ENCODE measurements around the gene CNEP1R1. TPM values are rescaled to one million over a fixed set of nuclear protein-coding genes. Genes with fewer than 3 reads are reported as not detected.

The CNEP1R1 gene
- total RNA-seq, 1 experiment from 2014 or later: 13.8 TPM

- Mint-ChIP-seq H3K36me3 (no peaks in the 10 kb centered on the region), H3K4me3 (peak overlapping the region; percentile 92), H3K9me3 (no peaks in the 10 kb centered on the region), H3K4me1 (peaks cover 16% of the 10 kb centered on the region), H3K27ac (peak overlapping the region; percentile 13; the same call in 1 of the 2 replicates), H3K27me3 (ENCODE audit: low read depth) (no peaks in the 10 kb centered on the region)
- TF ChIP-seq, protein P1, sequence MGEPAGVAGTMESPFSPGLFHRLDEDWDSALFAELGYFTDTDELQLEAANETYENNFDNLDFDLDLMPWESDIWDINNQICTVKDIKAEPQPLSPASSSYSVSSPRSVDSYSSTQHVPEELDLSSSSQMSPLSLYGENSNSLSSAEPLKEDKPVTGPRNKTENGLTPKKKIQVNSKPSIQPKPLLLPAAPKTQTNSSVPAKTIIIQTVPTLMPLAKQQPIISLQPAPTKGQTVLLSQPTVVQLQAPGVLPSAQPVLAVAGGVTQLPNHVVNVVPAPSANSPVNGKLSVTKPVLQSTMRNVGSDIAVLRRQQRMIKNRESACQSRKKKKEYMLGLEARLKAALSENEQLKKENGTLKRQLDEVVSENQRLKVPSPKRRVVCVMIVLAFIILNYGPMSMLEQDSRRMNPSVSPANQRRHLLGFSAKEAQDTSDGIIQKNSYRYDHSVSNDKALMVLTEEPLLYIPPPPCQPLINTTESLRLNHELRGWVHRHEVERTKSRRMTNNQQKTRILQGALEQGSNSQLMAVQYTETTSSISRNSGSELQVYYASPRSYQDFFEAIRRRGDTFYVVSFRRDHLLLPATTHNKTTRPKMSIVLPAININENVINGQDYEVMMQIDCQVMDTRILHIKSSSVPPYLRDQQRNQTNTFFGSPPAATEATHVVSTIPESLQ (CRISPR knock-in tag; IDR thresholded peaks at IDR 0.05): no peak
- TF ChIP-seq FOXP4 (CRISPR knock-in tag; IDR thresholded peaks at IDR 0.05) (no peak), FOXK1 (CRISPR knock-in tag; IDR thresholded peaks at IDR 0.05) (no peak), NR2C2 (CRISPR knock-in tag; IDR thresholded peaks at IDR 0.05) (no peak), ZNF232 (CRISPR knock-in tag; IDR thresholded peaks at IDR 0.05) (no peak), ESRRA (CRISPR knock-in tag; IDR thresholded peaks at IDR 0.05; ENCODE audit: borderline replicate concordance) (no peak), EMX1 (CRISPR knock-in tag; IDR thresholded peaks at IDR 0.05) (no peak), CDX4 (CRISPR knock-in tag; IDR thresholded peaks at IDR 0.05; ENCODE audit: borderline replicate concordance) (no peak), JAZF1 (CRISPR knock-in tag; IDR thresholded peaks at IDR 0.05) (no peak), IRF2 (CRISPR knock-in tag; IDR thresholded peaks at IDR 0.05; ENCODE audit: borderline replicate concordance, low read depth) (no peak), ZNF317 (CRISPR knock-in tag; IDR thresholded peaks at IDR 0.05; ENCODE audit: borderline replicate concordance, low read depth) (no peak), CREB1 (CRISPR knock-in tag; IDR thresholded peaks at IDR 0.05) (no peak), SP1 (CRISPR knock-in tag; conservative IDR thresholded peaks at IDR 0.05) (no peak), ATF1 (CRISPR knock-in tag; IDR thresholded peaks at IDR 0.05) (no peak), USF2 (CRISPR knock-in tag; IDR thresholded peaks at IDR 0.05) (no peak)
- TF ChIP-seq, protein P2, sequence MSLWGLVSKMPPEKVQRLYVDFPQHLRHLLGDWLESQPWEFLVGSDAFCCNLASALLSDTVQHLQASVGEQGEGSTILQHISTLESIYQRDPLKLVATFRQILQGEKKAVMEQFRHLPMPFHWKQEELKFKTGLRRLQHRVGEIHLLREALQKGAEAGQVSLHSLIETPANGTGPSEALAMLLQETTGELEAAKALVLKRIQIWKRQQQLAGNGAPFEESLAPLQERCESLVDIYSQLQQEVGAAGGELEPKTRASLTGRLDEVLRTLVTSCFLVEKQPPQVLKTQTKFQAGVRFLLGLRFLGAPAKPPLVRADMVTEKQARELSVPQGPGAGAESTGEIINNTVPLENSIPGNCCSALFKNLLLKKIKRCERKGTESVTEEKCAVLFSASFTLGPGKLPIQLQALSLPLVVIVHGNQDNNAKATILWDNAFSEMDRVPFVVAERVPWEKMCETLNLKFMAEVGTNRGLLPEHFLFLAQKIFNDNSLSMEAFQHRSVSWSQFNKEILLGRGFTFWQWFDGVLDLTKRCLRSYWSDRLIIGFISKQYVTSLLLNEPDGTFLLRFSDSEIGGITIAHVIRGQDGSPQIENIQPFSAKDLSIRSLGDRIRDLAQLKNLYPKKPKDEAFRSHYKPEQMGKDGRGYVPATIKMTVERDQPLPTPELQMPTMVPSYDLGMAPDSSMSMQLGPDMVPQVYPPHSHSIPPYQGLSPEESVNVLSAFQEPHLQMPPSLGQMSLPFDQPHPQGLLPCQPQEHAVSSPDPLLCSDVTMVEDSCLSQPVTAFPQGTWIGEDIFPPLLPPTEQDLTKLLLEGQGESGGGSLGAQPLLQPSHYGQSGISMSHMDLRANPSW (CRISPR knock-in tag; conservative IDR thresholded peaks at IDR 0.05; ENCODE audit: low read depth): no peak
- TF ChIP-seq, protein P3, sequence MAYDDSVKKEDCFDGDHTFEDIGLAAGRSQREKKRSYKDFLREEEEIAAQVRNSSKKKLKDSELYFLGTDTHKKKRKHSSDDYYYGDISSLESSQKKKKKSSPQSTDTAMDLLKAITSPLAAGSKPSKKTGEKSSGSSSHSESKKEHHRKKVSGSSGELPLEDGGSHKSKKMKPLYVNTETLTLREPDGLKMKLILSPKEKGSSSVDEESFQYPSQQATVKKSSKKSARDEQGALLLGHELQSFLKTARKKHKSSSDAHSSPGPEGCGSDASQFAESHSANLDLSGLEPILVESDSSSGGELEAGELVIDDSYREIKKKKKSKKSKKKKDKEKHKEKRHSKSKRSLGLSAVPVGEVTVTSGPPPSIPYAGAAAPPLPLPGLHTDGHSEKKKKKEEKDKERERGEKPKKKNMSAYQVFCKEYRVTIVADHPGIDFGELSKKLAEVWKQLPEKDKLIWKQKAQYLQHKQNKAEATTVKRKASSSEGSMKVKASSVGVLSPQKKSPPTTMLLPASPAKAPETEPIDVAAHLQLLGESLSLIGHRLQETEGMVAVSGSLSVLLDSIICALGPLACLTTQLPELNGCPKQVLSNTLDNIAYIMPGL (CRISPR knock-in tag; IDR thresholded peaks at IDR 0.05): no peak
- TF ChIP-seq, protein P4, sequence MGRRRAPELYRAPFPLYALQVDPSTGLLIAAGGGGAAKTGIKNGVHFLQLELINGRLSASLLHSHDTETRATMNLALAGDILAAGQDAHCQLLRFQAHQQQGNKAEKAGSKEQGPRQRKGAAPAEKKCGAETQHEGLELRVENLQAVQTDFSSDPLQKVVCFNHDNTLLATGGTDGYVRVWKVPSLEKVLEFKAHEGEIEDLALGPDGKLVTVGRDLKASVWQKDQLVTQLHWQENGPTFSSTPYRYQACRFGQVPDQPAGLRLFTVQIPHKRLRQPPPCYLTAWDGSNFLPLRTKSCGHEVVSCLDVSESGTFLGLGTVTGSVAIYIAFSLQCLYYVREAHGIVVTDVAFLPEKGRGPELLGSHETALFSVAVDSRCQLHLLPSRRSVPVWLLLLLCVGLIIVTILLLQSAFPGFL (CRISPR knock-in tag; IDR thresholded peaks at IDR 0.05; ENCODE audit: borderline replicate concordance): no peak
- TF ChIP-seq, protein P5, sequence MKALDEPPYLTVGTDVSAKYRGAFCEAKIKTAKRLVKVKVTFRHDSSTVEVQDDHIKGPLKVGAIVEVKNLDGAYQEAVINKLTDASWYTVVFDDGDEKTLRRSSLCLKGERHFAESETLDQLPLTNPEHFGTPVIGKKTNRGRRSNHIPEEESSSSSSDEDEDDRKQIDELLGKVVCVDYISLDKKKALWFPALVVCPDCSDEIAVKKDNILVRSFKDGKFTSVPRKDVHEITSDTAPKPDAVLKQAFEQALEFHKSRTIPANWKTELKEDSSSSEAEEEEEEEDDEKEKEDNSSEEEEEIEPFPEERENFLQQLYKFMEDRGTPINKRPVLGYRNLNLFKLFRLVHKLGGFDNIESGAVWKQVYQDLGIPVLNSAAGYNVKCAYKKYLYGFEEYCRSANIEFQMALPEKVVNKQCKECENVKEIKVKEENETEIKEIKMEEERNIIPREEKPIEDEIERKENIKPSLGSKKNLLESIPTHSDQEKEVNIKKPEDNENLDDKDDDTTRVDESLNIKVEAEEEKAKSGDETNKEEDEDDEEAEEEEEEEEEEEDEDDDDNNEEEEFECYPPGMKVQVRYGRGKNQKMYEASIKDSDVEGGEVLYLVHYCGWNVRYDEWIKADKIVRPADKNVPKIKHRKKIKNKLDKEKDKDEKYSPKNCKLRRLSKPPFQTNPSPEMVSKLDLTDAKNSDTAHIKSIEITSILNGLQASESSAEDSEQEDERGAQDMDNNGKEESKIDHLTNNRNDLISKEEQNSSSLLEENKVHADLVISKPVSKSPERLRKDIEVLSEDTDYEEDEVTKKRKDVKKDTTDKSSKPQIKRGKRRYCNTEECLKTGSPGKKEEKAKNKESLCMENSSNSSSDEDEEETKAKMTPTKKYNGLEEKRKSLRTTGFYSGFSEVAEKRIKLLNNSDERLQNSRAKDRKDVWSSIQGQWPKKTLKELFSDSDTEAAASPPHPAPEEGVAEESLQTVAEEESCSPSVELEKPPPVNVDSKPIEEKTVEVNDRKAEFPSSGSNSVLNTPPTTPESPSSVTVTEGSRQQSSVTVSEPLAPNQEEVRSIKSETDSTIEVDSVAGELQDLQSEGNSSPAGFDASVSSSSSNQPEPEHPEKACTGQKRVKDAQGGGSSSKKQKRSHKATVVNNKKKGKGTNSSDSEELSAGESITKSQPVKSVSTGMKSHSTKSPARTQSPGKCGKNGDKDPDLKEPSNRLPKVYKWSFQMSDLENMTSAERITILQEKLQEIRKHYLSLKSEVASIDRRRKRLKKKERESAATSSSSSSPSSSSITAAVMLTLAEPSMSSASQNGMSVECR (CRISPR knock-in tag; IDR thresholded peaks at IDR 0.05; ENCODE audit: borderline replicate concordance): no peak
- TF ChIP-seq, protein P6, sequence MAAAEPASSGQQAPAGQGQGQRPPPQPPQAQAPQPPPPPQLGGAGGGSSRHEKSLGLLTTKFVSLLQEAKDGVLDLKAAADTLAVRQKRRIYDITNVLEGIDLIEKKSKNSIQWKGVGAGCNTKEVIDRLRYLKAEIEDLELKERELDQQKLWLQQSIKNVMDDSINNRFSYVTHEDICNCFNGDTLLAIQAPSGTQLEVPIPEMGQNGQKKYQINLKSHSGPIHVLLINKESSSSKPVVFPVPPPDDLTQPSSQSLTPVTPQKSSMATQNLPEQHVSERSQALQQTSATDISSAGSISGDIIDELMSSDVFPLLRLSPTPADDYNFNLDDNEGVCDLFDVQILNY (CRISPR knock-in tag; IDR thresholded peaks at IDR 0.05): no peak
- DNase-seq (ENCODE audit: low spot score) (no peak), ATAC-seq (no peak)
- CTCF ChIA-PET: interaction anchor here (0.6 to 4.1 kb wide), 35 partner anchors 10 to 616 kb away, joined by 3 to 102 read pairs (median 7); partner anchors contain the start of genes HEATR3 and ZNF423
- POLR2A ChIA-PET: interaction anchor here (1.4 kb wide), 1 partner anchor 43 kb away, joined by 4 read pairs; no protein-coding TSS in a partner anchor
Observed at GRCh38 chr16:50024207-50024606, 818 bp upstream of the CNEP1R1 start.

Measured in WTC11 (cell line).